Activated T-helper 1 cell treated with anti-CD3 and anti-CD28 coated beads, Interleukin-2, amount 50 U/mL, for 16 hours (primary cell): Measurements from ENCODE around the gene CAPN9.

Experiments used
- DNase-seq, 2 donors: peaks; one replicate each; pipeline ENCODE4 v3.0.0-alpha.2; 2020; ENCODE audit warnings: low read depth in 1 of 2, low spot score in 1 of 2

The CAPN9 gene

DNA sequence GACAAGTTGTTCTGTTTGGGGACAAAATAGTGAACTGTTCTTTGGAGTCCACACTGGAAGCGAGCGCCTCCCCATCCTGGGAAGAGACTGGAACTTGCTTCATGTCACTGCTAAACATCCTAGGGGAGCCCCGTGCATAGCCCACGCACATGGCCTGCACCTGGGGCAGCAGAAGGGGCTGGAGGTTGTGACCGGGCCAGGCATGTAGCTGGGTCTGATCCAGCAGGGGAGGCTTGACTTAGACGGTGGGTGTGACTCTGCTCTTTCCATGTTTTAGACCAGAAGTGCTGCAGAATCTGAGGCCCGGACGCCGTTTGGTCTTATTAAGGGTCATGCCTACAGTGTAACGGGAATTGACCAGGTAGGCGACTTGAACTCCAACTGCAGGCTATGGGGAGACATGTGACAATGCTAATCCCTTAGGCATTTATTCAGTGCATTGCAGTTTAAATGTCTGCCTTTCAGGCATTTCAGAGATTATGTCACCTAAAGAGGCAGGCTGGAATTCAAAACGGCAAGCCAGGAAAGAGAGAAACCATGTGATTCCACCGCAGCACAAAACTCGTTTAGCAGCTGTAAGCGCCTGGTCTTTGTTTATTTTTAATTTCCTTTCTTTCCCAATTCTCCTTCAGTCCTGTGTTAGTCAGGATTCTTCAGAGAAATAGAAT is 21.8 kb downstream of the CAPN9 start:
- DNase-seq = no peak

DNA sequence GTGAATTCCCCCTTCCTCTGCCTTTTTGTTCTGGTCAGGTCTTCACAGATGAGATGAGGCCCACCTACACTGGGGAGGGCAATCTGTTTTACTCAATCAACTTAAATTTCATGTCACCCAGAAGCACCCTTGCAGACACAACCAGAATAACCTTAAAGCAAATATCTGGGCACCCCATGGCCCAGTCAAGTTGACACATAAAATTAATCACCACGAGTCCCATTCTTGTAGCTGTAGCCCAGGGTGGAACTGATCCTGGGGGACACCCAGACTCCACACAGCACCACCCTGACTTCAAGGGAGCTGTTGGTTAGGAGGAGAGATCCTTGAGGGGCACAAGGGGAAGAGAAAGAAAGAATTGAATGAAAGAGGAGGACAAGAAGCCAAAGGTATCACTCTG is 23.1 kb downstream of the CAPN9 start:
- DNase-seq = no peak

DNA sequence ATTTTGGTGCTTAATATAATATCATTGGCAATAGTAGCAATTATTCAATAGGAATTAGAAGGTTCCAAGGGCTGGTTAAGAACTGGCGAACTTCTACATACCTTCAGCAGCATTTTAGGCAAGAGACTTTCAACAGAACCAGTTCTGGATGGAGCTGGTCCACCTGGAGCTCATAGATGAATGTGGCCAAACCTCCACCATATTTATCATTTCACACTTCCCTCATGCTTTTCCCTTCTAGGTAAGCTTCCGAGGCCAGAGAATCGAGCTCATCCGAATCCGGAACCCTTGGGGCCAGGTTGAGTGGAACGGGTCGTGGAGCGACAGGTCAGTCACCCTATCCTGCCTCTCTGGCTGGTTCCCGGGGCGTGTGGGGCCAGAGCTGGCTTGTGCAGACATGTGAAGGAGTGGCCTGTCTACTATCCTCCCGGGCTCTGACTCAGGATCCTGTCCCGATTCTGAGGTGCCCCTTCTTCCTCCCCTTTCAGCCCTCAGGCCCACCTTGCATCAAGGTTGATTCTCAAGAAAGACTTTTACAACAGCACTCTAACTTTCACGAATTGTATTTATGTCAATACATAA is 24.7 kb downstream of the CAPN9 start:
- no peak for DNase-seq

DNA sequence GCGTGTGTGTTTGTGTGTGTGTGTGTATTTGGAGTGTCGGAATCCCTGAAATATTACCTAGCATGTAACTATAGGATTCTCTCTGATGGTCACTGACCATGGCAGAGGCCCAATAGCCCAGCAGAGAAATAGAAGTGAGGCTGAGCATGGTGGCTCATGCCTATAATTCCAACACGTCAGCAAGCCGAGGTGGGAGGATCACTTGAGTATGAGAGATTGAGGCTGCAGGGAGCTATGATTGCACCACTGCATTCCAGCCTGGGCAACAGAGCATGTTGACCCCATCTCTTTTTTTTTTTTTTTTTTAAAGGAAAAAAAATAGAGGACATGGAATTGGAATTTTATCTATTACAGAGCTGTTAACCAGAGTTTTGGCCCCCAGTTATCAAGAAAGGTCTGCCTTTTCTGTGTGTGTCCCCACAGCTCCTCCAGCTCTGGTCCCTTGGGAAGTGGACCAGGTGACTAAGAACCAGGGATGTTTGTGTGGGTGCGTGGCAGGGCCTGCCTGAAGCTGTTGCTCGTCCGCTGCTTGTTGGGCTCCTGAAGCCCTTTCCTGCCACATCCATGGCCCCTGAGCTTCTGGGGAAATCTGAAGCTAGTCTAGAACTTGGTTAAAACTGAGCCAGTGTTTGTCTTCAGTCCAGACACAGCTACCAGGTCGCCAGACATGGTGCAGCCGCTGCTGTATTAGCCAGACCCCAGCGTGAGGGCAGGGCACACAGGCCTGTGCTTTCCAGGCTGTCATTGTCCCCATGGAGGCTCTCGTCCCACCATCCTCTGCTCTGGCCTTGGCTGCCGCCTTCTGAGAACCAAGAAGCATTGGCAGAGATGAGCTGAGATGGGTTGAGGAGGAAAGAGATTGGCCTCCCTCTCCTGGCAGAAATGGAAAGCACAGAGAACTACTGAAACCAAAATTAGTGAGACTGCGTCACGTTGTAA is 25.5 kb downstream of the CAPN9 start:
- DNase-seq = no peak

DNA sequence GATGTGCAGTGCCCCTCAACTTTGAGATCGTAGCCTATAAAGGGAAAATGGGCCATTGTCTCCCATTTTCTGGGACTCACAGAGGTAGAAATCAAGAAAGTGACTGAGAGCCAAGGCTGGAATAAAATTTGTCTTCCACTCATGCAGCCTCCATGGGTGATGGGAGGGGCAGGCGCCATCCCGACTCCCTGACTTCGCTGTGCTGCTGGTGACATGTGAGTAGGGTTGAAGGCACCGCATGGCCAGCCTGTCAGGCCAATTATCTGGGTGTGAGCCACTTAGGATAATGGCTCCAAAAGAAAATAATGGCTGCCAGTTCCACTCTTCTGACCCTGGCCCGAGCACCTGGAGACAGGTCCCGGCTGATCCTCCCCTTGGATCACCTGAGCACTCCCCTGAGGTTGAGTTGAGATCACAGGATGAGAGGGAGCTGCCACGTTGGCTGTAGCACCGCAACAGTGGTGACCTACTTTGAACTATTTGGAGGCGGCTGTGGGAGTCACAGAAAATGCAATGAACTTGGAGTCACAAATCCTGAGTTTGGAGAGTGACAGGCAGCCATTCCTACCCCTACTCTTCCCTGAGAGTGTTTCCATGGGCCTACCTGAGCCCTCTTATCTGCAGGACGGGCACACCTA is 26.3 kb downstream of the CAPN9 start:
- no peak for DNase-seq

DNA sequence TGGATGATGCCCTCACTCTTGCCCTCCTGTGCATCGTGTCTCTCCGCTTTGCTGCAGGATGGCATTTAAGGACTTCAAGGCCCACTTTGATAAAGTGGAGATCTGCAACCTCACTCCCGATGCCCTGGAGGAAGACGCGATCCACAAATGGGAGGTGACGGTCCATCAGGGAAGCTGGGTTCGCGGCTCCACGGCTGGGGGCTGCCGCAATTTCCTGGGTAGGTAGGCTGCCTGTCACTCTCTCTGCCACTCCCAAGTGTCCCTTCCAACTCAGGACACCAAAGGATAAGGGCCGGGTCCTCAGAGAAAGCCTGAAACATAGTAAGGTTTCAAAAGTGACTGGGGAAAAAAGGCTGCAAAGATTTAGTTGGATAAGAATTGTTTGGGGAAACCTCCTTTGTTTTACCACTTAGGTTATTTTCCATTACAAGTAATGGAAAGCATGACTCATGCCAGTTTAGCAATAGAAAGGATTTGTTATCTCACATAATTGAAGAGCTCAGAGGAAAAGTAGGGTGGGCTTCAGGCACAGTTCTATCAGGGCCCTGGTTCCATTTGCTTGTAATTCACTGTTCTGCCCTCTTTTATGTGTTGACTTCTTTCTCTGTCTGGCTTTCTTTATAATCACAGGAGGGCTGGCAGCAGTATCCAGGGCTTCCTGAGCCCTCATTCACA is 31.9 kb downstream of the CAPN9 start:
- no peak for DNase-seq

DNA sequence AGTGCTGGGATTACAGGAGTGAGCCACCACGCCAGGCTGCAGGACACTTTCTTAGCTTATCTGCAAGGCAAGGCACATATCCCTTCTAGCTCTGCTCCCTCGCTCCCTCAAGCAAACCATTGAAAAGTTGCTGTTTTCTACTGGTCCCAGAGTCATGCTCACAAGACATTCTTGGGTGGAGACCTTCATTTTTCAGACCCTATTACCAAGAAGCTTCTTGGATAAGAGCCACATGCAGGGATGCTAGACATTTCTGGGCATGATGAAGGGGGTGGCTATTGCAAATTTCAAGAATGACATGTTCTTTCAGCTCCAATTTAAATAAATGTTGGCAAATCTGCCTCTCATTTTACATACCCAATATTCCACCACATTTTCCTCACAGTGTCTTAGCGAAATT is 33.9 kb downstream of the CAPN9 start:
- DNase-seq = no peak

DNA sequence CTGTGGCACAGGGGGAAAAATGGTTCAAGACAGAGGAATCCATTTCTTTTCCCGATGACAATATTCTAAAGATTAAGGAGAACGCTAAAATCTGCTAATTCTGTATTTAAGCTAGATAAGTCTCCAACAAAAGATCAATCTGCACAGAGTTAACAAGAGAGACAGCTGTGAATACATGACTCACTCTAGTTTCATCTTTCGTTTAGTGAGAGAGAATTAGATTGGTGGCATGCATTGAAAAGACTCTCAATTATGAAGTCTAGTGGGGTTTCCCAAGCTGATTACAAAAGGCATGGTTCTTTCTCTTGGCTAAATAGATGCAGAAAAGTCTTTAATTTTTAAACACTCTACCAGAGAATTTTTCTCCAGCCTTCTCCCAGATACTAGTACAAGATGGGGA is 34.4 kb downstream of the CAPN9 start:
- DNase-seq = no peak

DNA sequence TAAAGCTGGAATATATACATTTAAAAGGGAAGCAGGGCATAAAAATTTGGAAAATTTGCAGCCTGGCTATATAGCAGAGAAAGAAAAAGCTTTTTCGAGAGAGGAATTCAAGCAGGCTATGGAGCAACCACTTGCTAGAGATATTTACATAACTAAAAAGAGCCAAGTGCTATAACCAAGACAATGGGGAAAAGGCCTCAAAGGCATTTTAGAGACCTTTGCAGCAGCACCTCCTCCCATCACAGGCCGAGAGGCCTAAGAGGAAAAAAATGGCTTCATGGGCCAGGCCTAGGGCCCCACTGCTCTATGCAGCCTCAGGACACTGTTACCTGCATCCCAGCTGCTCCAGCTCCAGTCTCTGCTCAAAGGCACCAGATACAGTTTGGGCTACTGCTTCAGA is 37.0 kb downstream of the CAPN9 start:
- DNase-seq = no peak

DNA sequence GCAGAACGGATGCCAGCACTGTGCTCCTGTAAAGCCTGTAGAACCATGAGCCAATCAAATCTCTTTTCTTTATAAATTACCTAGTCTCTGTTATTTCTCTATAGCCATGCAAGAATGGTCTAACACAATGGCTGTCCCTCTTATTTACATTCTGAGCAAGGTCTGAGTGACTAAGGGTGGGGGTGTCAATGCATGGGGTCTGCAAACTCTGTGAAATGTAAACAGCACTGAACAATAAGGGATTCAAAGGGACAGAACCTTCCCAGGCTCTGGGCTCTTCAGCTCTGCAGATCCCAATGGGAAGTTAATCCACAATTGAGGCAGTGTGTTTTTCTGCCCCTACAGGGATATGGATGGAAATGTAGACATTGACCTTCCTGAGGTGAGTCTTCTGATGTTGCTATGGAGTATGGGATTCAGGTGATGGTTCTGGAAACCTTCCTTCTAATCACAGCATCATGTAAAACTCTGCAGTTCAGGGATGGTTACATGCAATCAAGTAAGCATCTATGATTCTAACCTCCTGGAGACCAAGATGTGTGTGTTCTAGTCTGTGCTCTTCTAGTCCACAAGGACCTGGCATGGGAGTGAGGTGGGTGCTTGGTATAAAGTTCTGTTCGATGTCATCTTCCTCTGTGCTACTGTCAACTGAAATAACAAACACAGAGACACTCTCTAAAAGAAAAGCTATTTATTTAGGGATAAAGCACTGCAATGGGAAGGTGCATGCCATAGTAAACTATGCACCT is 38.6 kb downstream of the CAPN9 start:
- DNase-seq = no peak

DNA sequence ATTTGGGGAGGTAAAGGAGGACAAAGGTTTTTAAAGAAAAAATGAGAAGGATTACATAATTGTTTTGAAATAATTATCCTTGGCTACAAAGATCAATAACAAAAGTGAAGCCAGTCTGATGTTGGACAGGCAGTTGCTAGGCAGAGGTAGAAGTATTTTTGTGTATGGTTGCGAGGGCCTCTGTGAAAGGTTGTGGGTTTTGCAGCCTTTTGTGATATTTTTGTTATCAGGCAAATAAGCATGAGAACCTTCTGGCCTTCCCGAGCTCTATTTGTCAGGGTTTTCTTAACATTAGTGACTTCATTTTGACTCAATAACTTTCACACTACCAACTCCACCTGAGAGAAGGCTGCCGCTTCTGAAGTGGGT is 39.2 kb downstream of the CAPN9 start:
- no peak for DNase-seq

DNA sequence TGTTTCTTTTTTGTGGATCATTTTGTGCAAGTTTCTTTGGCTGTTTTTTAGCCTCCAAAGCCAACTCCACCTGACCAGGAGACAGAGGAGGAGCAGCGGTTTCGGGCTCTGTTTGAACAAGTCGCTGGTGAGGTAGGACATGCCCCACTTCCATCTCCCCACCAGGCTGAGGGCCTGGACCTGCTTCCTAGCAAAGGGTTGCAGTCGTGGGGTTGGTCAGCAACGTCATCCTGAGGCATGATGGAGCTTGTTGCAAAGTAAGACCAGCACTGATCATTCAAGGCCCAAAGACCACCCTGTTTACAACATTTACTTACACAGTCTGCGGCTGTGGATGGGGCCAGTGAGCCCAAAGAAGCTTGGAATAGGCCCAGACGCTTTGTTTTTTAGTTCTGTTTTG is 40.3 kb downstream of the CAPN9 start:
- no peak for DNase-seq

DNA sequence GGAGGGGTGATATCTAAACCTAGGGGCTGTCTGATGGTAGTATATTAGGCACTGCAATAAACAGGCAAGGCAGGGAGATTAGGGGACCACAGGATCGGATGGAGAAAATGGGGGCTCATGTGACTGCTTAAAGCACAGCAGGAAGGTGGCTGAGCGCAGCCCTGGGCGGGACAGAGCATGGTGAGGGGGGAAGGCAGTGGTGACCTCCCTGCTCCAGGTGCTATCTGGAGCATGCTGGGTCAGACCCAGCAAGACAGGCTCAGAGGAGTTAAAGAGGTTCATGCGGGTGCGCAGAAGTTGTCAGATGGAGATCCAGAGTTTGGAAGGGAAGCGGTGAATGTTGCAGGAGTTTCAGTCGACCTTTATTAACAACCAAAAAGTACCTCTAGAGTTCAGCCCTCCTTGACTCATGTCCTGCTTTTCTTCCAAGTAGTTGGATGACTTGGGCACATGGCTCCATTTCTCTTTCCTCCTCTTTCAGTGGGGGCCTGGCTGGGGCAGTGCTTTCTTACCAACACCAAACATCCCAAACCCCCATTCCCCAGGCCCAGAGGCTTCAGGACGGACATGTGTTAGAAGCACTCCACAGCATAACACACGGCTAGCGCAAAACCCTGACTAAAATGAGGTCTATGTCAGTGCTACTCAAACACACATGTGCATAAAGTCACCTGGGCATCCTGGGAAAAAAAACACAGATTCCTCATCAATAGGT is 41.5 kb downstream of the CAPN9 start:
- DNase-seq = no peak

DNA sequence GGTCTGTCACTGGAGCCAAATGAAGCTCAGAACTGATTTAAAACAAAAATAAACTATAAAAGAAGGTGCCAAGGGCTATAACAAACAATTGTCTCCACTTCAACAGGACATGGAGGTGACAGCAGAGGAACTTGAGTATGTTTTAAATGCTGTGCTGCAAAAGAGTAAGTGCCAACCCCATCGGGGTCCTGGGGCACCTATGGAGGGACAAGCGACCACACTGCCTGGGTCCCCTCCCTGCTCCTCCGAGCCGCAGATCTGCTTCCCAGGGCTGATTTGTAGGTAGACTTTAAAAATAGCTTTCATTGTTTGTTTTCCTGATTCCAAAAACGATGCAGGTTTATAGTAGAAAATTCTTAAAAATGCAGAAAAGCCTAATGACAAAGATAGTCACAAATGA is 42.8 kb downstream of the CAPN9 start:
- DNase-seq = no peak

DNA sequence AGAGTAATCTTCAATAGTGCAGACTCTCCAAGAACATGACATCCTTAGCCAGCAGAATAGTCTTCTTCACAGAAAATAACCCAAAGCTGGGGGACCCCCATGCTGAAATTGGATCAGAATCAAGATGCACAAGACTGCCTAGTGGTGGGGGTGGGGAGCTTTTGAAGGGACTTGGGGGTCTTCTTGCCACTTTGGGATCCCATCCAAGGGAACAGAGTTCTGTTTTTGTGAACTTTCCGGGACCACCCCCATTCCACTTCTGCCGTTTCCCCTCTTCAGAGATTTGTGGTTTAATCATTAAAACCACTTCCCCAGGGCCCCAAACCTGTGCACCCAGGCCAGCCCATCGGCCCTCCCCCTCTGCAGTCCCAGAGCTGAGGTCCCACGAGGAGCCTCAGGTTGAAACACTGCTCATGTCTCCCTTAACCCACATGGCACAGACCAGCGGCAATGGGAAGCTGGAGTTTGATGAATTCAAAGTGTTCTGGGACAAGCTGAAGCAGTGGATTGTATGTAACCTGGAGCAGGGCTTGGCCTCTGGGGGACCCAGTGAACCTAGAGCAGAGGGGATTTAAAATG is 44.9 kb downstream of the CAPN9 start:
- no peak for DNase-seq

DNA sequence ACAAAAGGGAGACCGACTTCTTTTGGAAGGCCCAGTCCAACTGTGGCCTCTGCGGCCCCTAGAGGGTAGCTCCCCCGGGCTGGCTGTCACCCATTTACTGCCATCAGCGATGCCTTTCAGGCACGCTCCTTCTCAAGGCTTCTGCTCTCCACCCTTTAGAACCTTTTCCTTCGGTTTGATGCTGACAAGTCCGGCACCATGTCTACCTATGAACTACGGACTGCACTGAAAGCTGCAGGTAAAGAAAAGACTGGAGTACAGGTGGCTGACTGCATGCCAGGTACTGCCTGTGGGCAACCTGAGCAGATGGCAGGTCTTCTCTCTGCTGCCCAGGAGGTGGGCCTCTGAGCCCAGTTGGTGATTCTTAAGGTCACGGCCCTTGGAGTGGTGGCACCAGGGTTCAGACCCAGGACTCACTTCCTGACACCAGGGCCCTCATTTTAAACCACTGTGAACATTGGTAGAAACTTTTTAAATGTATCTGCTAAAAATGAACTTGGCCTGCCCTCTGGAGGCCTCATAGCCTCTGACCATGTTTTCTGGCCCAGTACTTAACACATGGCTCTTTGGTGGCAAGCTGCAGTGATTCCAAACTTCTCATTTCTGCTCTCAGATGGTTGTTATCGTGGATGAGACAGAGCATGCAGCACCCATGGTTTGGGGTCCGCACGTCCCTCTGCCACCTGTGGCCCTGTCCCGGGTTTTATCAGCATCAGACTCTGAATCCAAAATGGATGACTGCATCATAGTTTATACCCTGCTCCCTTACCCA is 45.7 kb downstream of the CAPN9 start:
- no peak for DNase-seq

DNA sequence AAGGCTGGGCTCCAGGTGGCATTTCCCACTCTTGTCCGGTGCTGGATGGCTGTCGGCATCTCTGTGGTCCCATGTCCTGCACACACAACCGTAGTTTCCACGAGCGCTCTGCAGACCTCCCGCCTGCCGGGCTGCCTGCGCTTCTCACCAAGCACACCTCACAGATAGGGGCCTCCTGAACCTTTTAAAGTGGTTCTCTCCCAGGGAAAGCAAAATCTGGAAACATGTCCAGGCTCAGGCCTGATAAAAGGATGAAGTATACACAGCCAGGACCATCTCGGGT is 46.2 kb downstream of the CAPN9 start:
- no peak for DNase-seq

DNA sequence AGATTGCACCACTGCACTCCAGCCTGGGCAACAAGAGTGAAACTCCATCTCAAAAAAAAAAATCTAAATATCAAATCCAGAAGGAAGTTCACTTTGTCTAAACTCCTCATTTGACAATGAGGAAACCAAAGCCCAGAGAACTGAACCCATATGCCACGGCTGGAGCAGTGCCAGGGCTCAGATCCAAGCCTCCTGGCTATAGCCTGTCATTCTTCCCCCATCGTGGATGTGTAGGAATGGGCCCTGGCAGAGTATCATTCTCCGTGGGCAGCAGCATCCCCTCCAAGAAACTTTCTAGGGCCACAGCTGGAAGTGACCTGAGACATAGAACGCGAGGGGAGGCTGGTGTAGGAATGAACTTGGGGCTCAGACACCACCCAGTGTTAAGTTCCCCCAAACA is 47.2 kb downstream of the CAPN9 start:
- DNase-seq = no peak
